GM18520 (cell line): ENCODE measurements around the gene PSPN.

Experiments used
- ATAC-seq: cut with Tn5 transposase; IDR thresholded peaks from one replicate; pipeline ENCODE4 v1.9.1; 2021; ENCODE audit not compliant: unreplicated experiment

Gene PSPN

DNA sequence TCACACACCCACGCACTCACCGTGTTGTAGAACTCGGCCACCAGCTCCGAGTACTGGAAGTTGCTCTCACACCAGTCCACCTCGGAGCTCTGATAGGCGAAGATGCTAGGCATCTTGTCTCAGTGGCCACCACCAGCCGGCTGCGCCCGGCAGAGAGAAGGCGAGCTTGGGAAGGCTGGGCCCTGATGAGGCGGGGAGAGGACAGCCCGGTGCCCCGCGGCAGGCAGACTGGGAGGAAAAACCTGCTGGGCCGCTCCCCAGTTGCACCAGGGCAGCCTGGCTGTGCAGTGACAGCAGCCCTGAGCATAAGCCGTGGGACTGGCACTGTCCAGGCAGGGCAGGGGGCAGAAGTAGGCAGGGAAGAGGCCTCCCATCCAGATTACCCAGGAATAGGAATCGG is 42.3 kb downstream of the PSPN start, which contains the start of gene ACER1:
Gene ACER1 (minus strand): TSS at position 174 of the 400 bp plus-strand sequence. CDS start 61 bp downstream, at position 113.
- ATAC-seq = no peak

DNA sequence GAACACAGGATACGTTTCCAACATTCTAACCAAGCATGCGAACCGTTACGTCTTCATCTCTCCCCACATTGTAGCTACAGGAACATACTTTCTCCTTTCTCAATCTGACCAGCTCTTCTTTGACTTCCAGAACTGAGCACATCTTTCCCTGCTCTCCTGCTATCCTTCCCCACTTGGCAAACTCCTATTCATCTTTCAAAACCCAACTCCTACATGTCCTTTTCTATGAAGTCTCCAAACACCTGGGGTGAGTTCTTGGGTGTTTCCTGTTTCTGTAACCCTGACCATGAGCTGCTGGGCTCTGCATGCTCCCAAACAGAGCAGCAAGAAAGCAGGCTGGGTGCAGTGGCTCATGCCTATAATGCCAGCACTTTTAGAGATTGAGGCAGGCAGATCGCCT is 48.9 kb downstream of the PSPN start:
- no peak for ATAC-seq

DNA sequence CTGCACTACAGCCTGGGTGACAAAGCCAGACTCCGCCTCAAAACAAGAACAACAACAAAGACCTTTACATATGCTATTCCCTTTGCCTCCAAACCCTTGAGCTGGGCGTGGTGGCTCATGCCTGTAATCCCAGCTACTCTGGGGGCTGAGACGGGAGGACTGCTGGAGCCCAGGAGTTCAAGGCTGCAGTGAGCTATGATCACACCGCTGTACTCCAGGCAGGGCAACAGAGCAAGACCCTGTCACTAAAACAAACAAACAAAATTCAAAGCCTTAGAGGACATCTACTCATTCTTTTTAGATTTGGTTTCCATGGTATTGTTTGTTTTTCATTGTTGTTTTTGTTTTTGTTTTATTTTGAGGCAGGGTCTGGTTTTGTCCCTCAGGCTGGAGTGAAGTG is 50.1 kb downstream of the PSPN start:
- no peak for ATAC-seq
